HG03064 (cell line): ENCODE measurements around the gene NSUN4.

Source experiments
- ATAC-seq: cut with Tn5 transposase; IDR thresholded peaks from one replicate; pipeline ENCODE4 v1.9.1; 2021; ENCODE audit warnings: low read depth; ENCODE audit not compliant: unreplicated experiment

NSUN4 gene

GRCh38 chr1:46404482-46405196 is 64.0 kb downstream of the NSUN4 start:
- no peak for ATAC-seq

- no peak for ATAC-seq
Observed at GRCh38 chr1:46405197-46405555, 64.6 kb downstream of the NSUN4 start.

- ATAC-seq: no peak
Observed at GRCh38 chr1:46405724-46406123, 65.1 kb downstream of the NSUN4 start.

- ATAC-seq: no peak
Observed at GRCh38 chr1:46406881-46407608, 66.4 kb downstream of the NSUN4 start.

- ATAC-seq: no peak
Observed at GRCh38 chr1:46407636-46408035, 67.0 kb downstream of the NSUN4 start.

- ATAC-seq: no peak
Observed at GRCh38 chr1:46408356-46409062, 67.9 kb downstream of the NSUN4 start.

- ATAC-seq: no peak
Observed at GRCh38 chr1:46409063-46409372, 68.4 kb downstream of the NSUN4 start.

- no peak for ATAC-seq
Observed at GRCh38 chr1:46410156-46411009, 69.8 kb downstream of the NSUN4 start.

- ATAC-seq: no peak
Observed at GRCh38 chr1:46411010-46411405, 70.4 kb downstream of the NSUN4 start.
